Suppressor macrophage treated with lipopolysaccharide for 1 hour (primary cell): ENCODE results near the gene ANKRD44.
A peak's percentile ranks its signal among the peaks of the same experiment; 100 is the strongest.
"Not testable (repeated sequence)": the region's sequence is repeated elsewhere in the genome, so short reads cannot be mapped to it uniquely, and the experiment has no call there.

ENCODE experiments used
- DNase-seq, 3 donors: peaks; one replicate each; pipeline ENCODE4 v3.0.0-alpha.2; 2020 to 2022

ANKRD44 gene

DNA sequence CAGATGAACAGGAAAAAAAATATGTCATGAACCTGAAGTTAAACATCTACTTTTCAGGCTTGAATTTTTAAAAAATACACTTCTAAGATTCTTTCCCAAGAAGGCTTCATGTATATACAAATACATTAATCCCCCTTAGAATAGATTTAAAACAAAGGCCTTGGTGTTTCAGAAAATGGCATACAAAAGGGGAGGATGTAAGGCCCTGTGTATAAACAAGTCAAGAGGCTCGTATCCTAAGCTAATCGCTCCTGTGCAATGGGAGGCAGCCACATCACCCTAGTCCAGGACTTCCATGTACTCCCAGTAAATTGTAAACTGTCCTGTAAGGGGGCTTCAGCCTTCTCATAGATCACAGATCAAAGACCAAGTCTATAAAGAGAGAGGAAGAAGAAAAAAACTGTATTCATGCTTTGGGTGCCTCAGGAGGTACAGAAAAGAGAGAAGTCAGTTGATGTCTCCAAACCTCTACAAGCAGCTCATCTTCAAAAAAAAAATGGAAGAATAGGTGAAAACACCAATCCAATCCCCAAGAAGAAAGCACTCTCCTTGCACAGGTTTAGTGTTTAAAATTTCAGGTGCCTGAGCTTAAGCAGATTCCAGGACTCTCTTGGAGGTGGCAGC, 53.9 kb downstream of the ANKRD44 start:
- no peak for DNase-seq

DNA sequence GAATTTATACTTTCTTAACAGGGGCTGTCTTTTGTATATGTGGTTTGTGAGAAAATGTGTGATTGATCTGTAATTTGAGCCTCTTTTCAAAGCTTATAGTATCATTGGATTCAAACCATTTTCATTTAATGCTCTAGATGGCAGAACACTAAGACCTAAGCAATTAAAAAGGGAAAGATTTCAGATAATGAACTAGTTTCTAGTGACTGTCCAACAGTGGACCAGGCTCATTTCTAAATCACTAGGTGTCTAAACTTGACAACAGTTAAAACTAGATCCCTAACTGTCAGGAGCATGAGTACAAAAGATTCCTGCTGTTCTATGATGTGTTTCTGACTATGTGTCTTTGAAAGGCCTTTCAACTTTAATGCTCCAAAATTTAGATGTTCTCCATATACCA, 54.6 kb downstream of the ANKRD44 start:
- DNase-seq, result no peak

DNA sequence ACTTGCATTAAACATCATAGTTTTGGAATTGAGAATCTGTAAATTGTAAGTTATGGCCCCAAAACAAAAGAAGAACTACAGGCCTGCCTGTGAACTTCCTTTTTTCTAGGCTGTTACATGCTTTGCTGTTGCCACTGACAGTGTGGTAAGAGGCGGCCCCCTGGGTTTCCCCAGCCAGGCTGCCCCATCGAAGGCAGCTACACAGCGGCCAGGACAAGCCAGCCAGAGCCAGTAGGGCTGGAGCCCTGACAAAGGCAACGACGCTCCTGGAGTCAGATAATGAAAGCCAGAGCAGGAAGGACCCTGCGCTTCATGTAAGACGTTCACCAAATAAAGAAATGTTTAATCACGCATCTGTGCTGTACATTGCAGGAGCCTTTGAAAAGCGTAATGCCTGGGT, 55.0 kb downstream of the ANKRD44 start:
- DNase-seq, result peak; percentile 94 to 95 (median 95)

DNA sequence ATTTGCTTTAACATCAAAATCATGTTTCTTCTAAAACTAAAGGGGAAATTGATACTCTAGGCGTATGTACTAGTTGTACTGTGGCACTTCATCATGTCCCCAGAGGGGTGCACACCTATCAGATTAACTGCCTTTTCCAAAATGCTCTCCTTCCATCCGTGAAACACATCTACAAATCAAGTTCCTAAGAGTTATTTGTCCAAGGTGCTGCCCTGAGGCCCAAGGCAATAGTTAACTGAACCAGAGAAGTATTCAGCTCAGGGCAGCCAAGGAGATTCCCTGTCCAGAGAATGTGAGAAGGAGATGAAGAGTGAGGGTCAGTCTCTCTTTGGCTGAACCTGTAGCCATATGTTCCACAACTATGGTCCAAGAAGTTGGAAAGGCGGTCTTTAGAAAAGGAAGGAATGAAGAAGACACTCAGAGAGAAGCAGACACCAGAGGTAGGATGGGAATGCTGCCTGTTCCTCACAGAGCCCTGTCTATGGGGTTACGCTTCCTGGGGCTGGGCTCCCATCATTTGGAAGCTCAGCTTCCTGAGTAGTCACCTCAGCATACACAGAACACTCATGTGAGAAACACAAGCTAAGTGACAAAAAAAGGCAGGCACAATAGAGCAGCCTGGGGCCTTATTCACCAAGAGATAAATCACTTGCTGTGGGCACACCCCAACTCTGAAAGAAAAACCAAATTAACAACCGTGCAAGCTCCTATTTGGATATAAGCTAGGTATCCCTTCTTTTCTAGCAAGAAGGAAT, 55.6 kb downstream of the ANKRD44 start:
- DNase-seq, result peak in 2 of 3 donors; percentile 15 to 41

DNA sequence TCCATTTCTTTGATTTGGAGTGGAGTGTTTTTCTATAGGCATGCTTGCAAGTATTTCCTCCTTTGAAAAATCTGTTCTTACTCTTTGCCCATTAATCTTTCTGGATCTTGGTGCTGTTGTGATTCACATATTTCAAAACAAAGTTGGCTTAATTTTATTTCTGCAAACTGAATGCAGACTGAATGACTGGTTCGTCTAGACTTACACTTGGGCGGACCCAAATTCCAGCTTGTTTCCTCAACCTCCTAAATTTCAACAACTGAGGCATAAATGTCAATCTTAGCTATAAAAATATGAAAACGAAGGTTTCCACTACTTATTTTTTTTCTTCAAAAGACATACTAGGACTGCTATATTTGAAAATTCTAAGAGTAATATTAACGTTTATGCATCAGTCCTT, 59.0 kb downstream of the ANKRD44 start:
- DNase-seq, result no peak

DNA sequence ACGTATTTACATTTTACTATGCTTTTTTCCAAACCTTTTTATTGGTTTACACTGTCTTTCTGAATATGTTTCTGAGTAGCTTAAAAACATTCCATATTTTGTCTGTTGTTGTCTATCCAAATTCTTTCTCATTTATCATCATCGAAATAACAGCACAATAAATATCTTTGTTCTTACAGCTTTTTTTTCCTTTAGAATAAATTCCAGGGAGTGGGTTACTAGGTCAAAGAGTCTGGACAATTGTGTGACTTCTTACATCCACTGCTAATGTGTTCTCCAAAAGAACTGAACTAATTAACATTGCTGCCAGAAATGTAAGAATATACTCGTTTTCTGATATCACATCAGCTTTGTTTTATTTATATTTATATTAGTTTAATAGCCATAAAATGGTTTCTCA, 59.4 kb downstream of the ANKRD44 start:
- DNase-seq, result no peak

DNA sequence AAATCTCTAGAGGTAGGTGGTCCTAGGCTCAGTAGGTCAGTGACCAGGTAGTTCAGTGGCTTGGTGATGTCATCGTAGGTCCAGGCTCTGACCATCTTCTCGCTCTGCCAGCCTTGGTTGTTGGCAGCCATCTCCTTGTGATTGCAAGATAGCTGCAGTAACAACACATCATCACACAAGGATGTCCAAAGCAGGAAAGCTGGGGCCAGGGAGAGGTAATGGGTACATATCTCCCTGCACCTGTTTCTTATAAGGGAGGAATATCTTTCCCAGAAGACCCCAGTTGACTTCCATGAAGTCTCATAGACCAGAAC, 60.5 kb downstream of the ANKRD44 start:
- no peak for DNase-seq

DNA sequence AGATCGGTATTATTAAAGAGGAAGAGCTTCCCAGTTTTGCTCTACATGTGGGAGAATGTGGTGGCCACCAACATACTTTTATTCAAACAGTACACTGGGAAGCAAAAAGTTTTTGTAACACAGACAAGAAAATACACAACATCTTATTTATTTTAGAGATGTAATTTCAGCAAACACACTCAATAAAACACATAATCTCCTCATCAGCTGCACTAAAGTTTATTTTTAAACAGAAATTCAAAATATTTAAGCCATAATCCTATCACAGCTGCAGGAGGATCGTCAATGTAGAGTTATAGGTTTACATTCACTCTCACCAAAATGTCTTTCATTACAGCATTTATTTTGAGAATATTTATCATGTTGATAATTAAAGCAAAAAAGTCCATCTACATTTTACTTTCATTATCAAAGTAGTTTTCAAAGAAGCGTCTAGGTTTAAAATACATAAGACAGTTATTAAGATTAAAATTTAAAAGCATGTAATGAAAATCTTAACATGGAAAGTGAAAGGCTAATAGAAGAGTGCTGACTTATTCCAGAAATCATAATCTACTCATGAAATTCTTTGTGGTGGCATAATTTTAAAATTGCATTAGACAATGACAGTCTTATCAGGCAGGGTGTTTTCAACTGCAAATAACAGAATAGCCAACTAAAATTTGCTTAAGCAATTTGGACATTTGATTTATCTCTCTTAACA, 61.0 kb downstream of the ANKRD44 start:
- no peak for DNase-seq

DNA sequence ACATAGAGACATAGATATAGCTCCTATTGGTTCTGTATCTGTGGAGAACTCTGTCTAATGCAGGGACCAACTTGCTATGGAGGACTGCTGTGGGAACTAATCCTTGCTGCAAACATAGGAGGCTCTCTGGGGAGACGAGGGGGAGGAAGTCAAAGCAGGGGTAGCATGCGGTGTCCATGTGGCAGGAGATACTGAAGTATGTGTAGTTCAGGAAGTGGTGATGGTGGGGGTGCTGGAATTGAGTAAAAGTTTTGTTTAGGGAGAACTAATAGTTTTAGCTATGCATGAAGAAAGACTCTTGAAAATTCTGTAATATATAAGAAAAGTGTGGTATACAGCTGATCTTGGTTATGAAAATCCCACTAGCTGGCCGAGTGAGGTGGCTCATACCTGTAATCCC, 62.0 kb downstream of the ANKRD44 start:
- DNase-seq, result peak in 1 of 3 donors; percentile 47

DNA sequence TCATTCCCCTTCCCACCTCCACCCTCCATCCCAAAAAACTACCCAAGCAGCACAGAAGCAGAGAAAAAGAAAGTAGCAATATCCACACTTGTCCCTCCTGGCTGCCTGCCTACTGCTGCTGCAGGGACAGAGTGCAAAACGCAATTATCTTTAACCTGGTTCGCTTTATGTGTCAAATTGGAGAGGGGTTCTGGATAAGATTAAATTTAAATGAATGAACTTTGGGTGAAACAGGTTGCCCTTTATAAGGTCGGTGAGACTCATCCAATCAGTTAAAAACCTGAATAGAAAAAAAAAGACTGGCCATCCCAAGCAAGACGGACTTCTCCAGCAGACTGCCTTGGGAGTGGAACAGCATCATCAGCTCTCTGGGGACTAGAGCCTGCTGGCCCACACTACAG, 62.6 kb downstream of the ANKRD44 start:
- DNase-seq, result no peak

DNA sequence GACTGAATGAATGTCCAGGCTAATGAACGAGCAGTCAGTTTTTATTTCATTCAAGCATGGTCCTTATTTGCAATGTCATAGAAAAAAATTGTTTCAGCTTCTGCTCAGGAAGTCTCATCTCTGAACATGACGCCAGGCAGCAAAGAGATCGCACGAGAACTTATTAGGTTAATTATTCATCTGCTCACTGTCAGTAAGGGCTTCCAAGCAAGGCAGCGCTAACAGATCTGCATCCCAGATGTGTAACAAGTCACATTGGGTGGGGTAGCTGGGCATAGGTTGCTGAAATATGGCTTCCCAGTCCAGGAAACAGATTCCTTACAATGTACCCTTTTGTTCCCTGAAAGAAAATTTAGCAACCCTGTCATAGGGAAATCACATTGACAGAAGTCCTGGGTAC, 63.5 kb downstream of the ANKRD44 start:
- DNase-seq, result no peak

DNA sequence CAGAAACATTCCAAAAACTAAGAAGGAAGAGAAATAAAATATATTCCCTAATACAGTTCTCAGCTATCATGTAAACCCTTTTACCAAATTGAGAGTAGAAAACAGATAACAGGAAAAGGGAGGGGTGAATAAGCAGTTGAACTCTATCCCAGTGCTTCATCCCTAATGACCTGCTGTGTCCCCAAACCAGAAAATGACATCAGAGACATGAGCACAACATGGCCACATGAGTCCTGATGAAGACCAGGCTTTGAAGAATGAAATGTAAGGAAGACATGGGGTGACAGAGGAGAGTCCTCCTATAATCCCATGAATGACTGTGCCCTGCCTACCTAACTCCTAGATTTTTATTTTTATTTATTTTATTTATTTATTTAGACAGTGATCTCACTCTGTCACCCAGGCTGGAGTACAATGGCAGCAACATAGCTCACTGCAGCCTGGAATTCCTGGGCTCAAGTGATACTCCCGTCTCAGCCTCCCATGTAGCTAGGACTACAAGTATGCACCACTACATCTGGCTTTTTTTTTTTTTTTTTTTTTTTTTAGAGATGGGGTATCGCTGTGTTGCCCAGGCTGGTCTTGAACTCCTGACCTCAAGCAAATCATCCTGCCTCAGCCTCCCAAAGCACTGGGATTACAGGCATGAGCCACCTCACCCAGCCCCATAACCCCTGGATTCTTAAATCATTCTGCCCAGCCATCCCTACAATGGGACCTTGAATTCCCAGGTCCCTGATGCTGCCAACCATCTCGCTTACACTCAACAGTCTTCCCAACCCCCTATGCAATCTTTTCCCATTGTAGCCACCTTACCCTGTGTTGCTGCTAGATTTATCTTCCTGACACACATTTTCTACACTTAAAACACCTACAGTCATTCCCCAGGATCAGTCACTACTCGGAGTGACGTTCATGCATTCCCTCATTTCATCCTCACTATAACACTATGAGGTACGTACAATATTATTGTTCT, 64.5 kb downstream of the ANKRD44 start:
- DNase-seq, result peak in 2 of 3 donors; percentile 45 to 48

DNA sequence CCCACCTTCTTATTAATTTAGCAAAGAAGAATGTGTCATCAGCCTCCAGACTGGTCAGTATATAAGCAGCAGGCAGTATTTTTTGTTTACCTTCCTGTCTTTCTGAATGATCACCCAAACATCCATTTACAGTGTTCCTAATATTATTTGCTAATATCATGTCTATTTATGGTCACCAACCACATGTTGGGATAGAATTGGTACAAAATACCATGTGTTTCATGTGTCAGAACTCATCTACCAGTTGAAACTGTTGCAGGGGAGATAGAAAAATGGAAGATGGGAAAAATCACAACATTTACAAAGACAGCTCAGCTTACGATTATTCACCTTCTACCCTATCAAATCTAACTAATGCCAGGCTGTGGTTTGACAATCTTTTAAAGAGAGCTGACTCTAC, 66.2 kb downstream of the ANKRD44 start:
- DNase-seq, result no peak

DNA sequence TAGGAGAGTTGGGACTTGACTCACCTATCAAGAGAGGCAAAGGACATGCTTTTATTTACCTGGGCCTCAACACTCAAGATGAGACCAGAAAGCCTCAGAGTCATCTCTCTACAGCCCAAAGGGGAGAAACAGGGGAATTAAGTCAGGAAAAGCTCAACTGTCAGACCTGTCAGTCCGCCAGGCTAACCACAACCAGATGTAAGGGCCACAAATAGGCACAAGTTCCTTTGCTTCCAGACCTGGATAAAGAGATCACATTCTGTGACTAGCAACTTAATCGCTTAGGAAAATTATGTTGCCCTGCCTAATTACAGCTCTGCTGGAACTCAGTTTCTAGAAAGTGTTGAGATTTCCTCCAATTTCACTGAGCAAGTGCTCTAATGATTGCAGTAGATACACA, 67.9 kb downstream of the ANKRD44 start:
- no peak for DNase-seq

DNA sequence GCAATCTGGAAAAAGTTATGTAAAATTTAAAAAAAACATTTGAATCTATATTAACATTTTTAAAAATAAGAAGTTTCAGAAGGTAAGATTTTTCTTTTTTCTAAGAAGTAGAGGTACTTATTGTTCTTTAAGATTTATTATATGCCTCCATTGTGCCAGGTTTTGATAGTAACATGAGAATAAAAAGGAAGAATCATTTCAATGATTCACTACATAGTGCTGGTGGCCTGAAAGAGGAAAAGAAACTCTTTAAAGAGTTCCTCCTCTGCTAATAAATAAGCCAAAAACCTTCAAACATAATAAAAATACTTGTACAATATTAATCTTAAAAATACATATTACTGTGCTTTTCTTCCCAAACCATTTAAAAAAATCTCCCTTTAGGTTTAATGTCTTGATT, 69.0 kb downstream of the ANKRD44 start:
- DNase-seq, result peak in 2 of 3 donors; percentile 55 to 67

DNA sequence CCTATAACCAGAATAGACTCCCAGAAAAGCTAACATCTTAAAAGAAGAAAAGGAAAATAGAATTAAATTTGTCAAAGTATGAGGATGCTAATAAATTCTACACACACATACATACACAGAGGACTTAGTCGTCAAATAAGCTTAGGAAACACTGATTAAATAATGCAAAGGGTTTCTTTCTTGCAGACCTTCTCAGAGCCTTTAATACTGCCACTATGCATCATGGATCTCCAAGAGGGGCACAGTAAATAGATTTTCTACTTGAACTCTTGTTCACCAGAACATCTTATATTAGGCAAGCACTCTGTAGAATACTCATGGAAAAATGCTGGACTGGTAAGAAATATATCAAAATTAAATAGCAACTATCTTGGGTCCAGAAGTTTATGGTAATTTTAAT, 69.4 kb downstream of the ANKRD44 start:
- DNase-seq, result no peak

DNA sequence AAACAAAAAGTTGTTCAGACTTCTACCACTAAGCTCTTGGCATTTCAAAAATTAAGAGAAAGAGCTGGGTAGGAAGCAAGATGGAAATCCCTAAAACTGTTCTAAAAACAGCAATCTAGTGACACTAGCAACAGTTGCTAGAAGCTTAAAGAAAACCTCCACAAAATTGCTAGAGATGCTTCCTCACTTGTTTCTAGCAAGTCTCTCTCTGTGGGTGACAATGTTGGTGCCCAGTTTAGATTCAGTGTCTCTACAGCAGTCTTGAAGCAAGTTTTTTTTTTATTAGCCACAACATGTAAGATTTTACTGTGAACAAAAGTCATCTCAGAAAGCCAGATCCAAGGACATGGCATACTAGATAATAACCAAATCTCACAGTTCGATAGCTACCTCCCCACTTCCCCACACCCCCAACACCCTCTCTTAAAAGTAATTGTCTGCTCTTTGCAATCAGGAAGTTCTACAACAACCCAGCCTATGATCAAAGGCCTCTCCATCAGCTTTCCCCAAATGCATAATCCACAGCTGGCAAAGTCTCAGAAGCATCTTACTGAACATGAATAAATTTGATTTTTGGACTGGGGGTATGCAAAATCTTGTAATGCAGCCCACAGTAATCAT, 70.0 kb downstream of the ANKRD44 start:
- no peak for DNase-seq

DNA sequence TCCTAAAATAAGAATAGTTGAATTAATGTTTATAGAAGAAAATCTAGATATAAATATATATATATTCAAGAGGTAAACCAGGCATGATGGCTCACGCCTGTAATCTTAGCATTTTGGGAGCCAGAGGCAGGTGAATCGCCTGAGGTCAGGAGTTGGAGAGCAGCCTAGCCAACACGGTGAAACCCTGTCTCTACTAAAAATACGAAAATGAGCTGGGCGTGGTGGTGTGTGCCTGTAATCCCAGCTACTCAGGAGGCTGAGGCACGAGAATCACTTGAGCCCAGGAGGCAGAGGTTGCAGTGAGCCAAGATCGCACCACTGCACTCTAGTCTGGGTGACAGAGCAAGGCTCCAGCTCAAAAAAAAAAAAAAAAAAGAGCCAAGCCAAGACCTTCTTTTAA, 70.6 kb downstream of the ANKRD44 start:
- not testable (repeated sequence) for DNase-seq

DNA sequence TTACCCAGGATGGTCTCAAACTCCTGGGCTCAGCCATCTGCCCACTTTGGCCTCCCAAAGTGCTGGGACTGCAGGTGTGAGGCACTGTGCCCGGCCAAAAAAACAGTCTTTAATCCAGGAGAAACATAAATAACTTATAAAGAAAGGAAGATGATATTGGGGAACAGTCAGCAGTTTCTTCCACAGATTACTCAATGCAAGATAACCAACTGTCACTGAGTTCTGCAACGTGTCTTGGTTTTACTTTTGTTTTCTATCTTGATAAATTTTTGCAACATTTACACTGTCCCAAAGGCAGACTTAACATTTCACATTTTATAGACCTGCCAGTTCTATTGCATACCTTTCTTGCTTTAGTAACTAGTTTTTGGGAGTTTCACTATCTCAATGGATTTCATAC, 71.1 kb downstream of the ANKRD44 start:
- peak; percentile 54 to 76 (median 66) for DNase-seq

DNA sequence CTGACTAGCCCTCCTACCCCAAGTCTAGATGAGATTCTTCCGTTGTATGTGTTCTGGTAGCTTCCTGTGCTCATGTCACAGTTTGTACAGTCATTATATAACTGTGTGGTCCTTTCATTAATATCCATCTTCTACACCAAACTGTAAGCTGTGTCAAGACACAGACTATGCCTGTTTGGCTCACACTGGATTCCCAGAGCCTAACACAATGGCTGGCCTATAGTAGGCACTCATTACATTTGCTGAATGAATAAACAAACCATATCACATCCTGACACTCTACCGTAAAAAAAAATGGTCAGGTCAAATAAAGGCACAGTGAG, 72.6 kb downstream of the ANKRD44 start:
- no peak for DNase-seq

DNA sequence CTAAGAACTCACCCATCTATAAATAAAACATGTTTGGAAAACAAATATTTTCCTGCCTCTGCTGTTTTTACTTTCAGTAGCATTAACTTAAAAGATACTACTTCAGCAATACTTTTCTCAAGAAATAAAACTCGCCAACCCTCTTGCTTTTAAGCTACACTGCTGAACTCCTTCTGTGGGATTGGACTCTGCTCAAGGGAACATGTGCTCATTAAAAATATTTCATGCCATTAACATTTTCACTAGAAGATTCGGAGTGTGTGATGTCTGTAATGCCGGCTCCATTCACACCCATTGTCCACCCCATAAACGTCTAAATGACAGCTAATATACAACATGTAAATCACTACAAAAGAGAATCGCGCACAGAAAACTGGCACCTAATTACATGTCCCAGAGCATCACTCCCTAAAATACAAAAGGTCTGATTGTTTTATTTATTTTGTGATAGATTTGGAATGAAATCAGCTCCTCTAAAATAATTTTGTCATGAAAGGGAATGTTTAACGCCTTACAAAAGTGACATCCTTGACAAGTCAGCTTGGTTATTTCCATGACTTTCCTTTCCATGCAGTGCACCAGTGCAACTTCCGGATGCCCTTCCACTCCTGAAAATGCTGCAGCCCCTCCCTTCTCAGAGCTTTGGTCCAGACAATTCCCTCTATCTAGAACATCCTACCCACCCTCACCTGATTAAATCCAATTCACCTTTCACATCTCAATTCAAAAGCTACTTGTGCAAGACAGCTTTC, 73.1 kb downstream of the ANKRD44 start:
- no peak for DNase-seq

DNA sequence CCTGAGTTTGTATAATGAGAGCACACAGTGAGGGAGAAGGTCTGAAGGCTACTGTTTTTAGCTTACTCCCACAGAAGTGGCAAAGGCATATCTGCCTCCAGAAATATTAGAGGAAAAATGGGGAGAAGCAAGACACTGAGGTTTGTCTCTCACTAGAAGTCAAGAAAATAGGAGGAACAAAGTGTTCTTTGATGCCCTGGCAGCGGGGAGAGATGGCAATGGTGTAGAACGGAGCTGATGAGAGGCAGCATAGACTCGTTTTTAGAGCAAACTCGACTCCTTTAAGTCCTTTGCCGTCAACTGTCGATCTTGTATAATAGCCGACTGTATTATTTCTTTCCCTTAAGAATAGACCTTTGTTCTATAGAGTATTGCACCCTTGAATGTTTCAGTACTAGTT, 73.8 kb downstream of the ANKRD44 start:
- no peak for DNase-seq
